Naive B cell (primary cell): ENCODE measurements around the gene MLANA. TPM values are rescaled to one million over a fixed set of nuclear protein-coding genes. Genes with fewer than 3 reads are reported as not detected.

Experiments used
- ATAC-seq, 2 donors: fragments of 150-1000 bp; cut with Tn5 transposase; 2 replicates each; pipeline ENCODE4 v1.10.0; 2021; ENCODE audit warnings: low read depth in 2 of 2, mild to moderate bottlenecking in 2 of 2, moderate library complexity in 2 of 2
- DNase-seq: peaks from one replicate; pipeline ENCODE4 v3.0.0; 2022
- H3K27ac Mint-ChIP-seq, 6 donors: one replicate each; pipeline ENCODE4 v1.8.0; 2020 to 2022; ENCODE audit warnings: mild to moderate bottlenecking in 6 of 6, mixed read lengths in 6 of 6, moderate library complexity in 5 of 6, inconsistent platforms in 2 of 6
- H3K27me3 Mint-ChIP-seq, 3 donors: one replicate each; pipeline ENCODE4 v1.8.0; 2021 to 2022; ENCODE audit warnings: mixed read lengths in 3 of 3, mild to moderate bottlenecking in 1 of 3
- H3K36me3 Mint-ChIP-seq, 2 donors: one replicate each; pipeline ENCODE4 v1.8.0; 2020 to 2022; ENCODE audit warnings: mixed read lengths in 2 of 2, inconsistent platforms in 1 of 2, mild to moderate bottlenecking in 1 of 2
- H3K4me1 Mint-ChIP-seq, 3 donors: one replicate each; pipeline ENCODE4 v1.8.0; 2020 to 2022; ENCODE audit warnings: mixed read lengths in 3 of 3, inconsistent platforms in 1 of 3, mild to moderate bottlenecking in 1 of 3, moderate library complexity in 1 of 3
- H3K4me3 Mint-ChIP-seq, 8 donors: one replicate each; pipeline ENCODE4 v1.8.0; 2020 to 2022; ENCODE audit warnings: mild to moderate bottlenecking in 8 of 8, mixed read lengths in 8 of 8, moderate library complexity in 8 of 8, inconsistent platforms in 2 of 8
- H3K9me3 Mint-ChIP-seq, 7 donors: one replicate each; pipeline ENCODE4 v1.8.0; 2020 to 2022; ENCODE audit warnings: mixed read lengths in 7 of 7, mild to moderate bottlenecking in 5 of 7, inconsistent platforms in 2 of 7, moderate library complexity in 1 of 7
- polyA plus RNA-seq, 6 donors: library from polyadenylated mRNA; unstranded; fragments of 300-500 nt; fragmentation: Illumina TruSeq; gene quantifications; one replicate each; pipeline ENCODE4 v1.2.3, GENCODE V29; 2021; ENCODE audit warnings: low read depth in 6 of 6

The MLANA gene
- polyA plus RNA-seq, 6 donors from 2014 or later = 0.15 to 0.45 (median 0.16) TPM; not detected in 3

DNA sequence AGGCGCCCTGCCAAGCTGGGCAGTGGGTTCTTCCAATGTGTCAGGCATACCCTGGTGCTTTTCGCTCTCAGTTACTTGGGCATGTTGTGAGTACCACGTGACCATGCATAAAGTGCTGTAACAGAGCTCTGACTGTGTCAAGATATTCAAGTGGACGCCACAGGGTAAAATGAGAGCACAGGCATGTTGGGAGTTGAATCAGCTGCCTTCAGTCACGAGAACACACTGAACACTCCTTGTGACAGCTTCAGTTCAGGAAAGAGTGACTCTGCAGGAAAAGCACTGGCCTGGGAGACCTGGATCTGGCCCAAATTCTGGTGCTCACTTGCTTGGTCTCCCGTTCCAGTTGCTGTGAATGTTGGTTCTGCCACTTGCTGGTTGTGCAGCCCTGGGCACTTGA, 5.1 kb downstream of the MLANA start:
- H3K9me3 Mint-ChIP-seq = no peaks in the 10 kb centered on the region
- no peak for ATAC-seq
- no peak overlapping the region for H3K4me3 Mint-ChIP-seq
- no peak for DNase-seq
- no peaks in the 10 kb centered on the region for H3K4me1 Mint-ChIP-seq
- H3K27me3 Mint-ChIP-seq = no peaks in the 10 kb centered on the region
- peaks cover 0 to 16% of the 10 kb centered on the region in 2 donors for H3K36me3 Mint-ChIP-seq
- H3K27ac Mint-ChIP-seq = peak overlapping the region in 1 of 6 donors; percentile 58

DNA sequence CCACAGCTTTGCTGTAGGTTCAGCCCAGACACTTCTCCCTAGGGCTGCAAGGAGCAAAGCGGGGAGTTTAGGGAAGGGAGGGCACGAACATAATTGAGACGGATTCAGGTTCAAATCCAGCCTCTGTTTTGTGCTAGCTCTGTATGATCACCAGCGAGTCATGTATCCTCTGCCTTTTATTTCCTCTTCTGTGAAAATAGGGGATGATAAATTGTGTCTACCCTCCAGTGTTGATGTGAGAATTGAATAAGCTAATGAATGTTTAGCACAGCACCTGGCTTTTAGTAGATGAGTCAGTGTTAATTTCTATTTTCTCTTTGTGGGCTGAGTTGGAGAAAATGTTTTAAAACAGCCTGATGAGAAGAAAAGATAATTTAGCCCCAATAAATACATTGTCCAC, 6.2 kb downstream of the MLANA start:
- peaks cover 0 to 16% of the 10 kb centered on the region in 2 donors for H3K36me3 Mint-ChIP-seq
- DNase-seq (no peak), ATAC-seq (no peak)
- H3K9me3 Mint-ChIP-seq = no peaks in the 10 kb centered on the region
- peak overlapping the region in 1 of 6 donors; percentile 17 for H3K27ac Mint-ChIP-seq
- no peaks in the 10 kb centered on the region for H3K27me3 Mint-ChIP-seq
- H3K4me3 Mint-ChIP-seq = no peak overlapping the region
- H3K4me1 Mint-ChIP-seq = no peaks in the 10 kb centered on the region

DNA sequence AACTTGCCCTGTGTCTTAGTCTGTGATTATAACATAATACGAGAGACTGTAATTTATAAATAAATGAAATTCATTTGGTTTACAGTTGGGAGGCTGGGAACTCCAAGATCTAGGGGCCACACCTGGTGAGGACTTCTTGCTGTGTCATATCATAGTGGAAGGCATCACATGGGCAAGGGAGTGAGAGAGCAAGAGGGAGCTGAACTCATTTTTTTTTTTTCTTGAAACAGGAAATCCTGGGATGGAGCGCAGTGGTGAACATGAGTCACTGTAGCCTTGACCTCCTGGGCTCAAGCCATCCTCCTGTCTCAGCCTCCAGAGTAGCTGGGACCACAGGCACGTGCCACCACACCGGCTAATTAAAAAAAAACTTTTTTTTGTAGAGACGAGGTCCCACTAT, 7.2 kb downstream of the MLANA start:
- no peaks in the 10 kb centered on the region for H3K9me3 Mint-ChIP-seq
- H3K36me3 Mint-ChIP-seq = peaks cover 0 to 16% of the 10 kb centered on the region in 2 donors
- H3K27me3 Mint-ChIP-seq = no peaks in the 10 kb centered on the region
- ATAC-seq = no peak
- no peak overlapping the region for H3K27ac Mint-ChIP-seq
- no peak overlapping the region for H3K4me3 Mint-ChIP-seq
- DNase-seq = no peak
- no peaks in the 10 kb centered on the region for H3K4me1 Mint-ChIP-seq

DNA sequence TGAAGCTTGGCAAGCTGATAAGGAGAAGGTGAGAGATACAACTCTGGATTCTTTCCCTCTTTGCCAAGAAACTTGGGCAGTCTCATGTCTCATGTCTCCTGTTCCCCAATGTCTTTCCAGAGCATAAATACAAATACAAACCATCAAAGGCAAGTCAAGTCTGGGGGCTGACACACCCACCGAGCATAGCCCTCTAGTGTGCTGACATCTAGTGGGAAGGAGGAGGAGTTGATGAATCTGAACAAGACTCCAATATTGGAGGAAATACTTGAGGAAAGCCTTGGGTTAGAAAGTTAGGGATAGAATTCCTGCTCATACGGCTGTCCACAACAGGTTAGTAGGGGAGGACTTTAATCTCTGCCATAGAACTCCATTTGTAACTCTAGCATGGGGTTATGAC, 8.6 kb downstream of the MLANA start:
- no peaks in the 10 kb centered on the region for H3K27me3 Mint-ChIP-seq
- no peak for DNase-seq
- H3K36me3 Mint-ChIP-seq = peaks cover 0 to 21% of the 10 kb centered on the region in 2 donors
- peak overlapping the region in 2 of 6 donors; percentile 15 to 67 for H3K27ac Mint-ChIP-seq
- H3K4me3 Mint-ChIP-seq = no peak overlapping the region
- peaks cover 0 to 3% (median 0%) of the 10 kb centered on the region in 3 donors for H3K4me1 Mint-ChIP-seq
- no peak for ATAC-seq
- H3K9me3 Mint-ChIP-seq = no peaks in the 10 kb centered on the region

DNA sequence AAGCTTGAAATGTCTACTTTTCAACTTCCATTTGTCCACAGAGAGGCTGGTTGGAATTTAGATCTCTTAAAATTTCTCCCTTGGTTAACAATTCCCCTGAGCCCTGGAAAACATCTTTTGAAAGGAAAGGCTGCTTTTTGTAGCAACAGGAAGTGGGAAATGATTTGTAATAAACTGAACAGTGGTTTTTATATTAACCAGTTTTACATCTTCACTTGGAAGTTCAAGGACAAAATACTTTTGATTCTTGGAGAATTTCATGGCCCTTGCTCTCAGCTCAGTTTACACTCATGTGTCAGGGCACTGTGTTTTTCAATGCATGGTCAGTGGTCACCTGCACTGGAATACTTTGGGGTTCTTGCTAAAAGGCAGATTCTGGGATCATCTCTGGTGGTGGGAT, 9.9 kb downstream of the MLANA start:
- H3K27ac Mint-ChIP-seq = peak overlapping the region in 1 of 6 donors; percentile 53
- no peaks in the 10 kb centered on the region for H3K27me3 Mint-ChIP-seq
- H3K36me3 Mint-ChIP-seq = peaks cover 2 to 24% of the 10 kb centered on the region in 2 donors
- H3K4me1 Mint-ChIP-seq = peaks cover 0 to 4% (median 0%) of the 10 kb centered on the region in 3 donors
- no peak overlapping the region for H3K4me3 Mint-ChIP-seq
- ATAC-seq (no peak), DNase-seq (no peak)
- no peaks in the 10 kb centered on the region for H3K9me3 Mint-ChIP-seq

DNA sequence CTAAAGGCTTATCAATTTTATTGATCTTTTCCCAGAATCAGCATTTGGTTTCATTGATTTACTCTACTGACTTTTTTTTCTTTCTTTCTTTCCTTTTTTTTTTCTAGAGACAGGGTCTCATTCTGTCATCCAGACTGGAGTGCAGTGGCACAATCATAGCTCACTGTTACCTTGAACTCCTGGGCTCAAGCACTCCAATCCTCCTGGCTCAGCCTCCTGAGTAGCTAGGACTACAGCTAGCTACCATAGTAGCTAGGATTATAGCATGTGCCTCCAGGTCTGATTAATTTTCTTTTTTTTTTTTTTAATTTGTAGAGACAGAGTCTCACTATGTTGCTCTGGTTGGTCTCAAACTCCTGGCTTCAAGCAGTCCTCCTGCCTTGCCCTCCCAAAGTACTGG, 11.7 kb downstream of the MLANA start:
- Mint-ChIP-seq H3K36me3 (peaks cover 6 to 24% of the 10 kb centered on the region in 2 donors), H3K9me3 (no peaks in the 10 kb centered on the region), H3K4me3 (no peak overlapping the region), H3K4me1 (peaks cover 0 to 4% (median 0%) of the 10 kb centered on the region in 3 donors), H3K27ac (peak overlapping the region in 3 of 6 donors; percentile 24 to 58 (median 33)), H3K27me3 (no peaks in the 10 kb centered on the region)
- DNase-seq = no peak
- no peak for ATAC-seq

DNA sequence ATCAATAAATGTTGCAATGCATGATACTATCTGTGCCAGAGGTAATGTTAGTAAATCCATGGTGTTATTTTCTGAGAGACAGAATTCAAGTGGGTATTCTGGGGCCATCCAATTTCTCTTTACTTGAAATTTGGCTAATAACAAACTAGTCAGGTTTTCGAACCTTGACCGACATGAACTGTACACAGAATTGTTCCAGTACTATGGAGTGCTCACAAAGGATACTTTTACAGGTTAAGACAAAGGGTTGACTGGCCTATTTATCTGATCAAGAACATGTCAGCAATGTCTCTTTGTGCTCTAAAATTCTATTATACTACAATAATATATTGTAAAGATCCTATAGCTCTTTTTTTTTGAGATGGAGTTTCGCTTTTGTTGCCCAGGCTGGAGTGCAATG, 18.2 kb downstream of the MLANA start:
- Mint-ChIP-seq H3K4me1 (peaks cover 0 to 4% (median 0%) of the 10 kb centered on the region in 3 donors), H3K4me3 (no peak overlapping the region), H3K9me3 (no peaks in the 10 kb centered on the region), H3K27me3 (no peaks in the 10 kb centered on the region), H3K27ac (no peak overlapping the region), H3K36me3 (peaks cover 11 to 13% of the 10 kb centered on the region in 2 donors)
- ATAC-seq (no peak), DNase-seq (no peak)

DNA sequence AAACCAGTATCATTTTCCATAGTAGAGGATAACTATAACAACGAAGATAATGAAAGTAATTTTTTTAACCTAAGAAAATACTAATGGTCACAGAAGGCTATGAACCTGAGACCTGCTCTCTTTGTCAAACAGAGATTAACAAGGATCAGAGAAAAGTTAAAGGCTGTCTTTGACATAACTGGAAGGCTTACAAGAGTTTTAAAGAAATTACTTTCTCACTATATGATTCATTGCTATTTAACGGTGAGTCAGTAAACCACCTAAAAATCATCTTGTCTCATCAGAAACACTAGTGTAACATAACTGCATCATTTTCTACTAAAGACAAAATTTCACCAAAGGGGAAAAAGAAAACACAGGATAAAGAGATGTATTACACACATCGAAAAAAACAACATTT, 19.3 kb downstream of the MLANA start:
- ATAC-seq (no peak), DNase-seq (no peak)
- peaks cover 6 to 11% of the 10 kb centered on the region in 2 donors for H3K36me3 Mint-ChIP-seq
- no peaks in the 10 kb centered on the region for H3K4me1 Mint-ChIP-seq
- no peaks in the 10 kb centered on the region for H3K9me3 Mint-ChIP-seq
- H3K27me3 Mint-ChIP-seq = no peaks in the 10 kb centered on the region
- H3K4me3 Mint-ChIP-seq = no peak overlapping the region
- no peak overlapping the region for H3K27ac Mint-ChIP-seq

DNA sequence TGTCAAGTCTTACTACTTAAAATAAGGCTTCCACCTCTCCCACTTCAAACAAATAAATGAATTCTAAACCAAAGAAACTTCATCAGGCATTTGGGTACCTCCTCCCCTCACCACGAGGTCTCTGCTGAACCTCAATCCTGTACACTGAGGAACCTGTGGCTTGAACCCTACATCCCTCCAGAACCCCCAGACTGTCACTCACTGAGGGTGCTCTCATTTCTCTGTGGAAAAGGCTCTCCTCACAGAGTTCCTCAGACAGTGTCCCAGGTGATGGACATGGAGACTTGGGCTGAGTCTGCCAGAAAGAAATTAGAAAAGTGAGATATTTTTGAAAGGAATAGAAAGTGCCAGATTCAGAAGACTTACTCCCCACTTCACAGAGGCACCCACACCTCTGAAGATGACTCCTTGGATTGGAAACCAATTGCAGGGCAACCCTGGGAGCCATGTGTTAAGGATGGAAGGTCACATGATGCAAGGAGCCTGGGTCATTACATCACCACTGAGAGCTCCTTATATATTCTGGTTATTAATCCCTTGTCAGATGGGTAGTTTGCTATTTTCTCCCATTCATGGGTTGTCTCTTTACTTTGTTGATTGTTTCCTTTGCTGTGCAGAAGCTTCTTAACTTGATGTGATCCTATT, 19.8 kb downstream of the MLANA start:
- Mint-ChIP-seq H3K9me3 (no peaks in the 10 kb centered on the region), H3K4me1 (no peaks in the 10 kb centered on the region), H3K27me3 (no peaks in the 10 kb centered on the region), H3K36me3 (peaks cover 6 to 10% of the 10 kb centered on the region in 2 donors), H3K27ac (no peak overlapping the region), H3K4me3 (no peak overlapping the region)
- ATAC-seq (no peak), DNase-seq (no peak)

DNA sequence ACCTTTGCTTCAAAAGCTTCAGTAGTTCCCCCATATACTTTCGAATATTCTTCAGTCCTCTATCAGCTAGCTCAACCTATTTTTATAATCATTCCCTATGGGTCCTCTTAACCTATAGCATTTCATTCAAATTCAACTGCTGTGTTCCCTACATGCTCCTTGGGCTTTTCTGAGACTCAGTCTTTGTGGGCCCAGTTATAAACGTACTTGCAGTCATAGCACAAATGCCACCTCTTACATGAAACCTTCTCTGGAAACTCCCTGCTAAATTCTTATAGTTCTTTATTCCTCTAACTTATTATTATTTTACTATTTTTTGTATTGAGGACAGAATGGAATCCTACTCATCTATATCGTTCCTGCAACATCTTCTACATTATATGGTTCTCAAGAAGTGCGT, 24.7 kb downstream of the MLANA start:
- Mint-ChIP-seq H3K4me1 (no peaks in the 10 kb centered on the region), H3K9me3 (no peaks in the 10 kb centered on the region), H3K27me3 (no peaks in the 10 kb centered on the region), H3K4me3 (no peak overlapping the region), H3K27ac (no peak overlapping the region), H3K36me3 (peaks cover 16 to 19% of the 10 kb centered on the region in 2 donors)
- ATAC-seq (no peak), DNase-seq (no peak)

DNA sequence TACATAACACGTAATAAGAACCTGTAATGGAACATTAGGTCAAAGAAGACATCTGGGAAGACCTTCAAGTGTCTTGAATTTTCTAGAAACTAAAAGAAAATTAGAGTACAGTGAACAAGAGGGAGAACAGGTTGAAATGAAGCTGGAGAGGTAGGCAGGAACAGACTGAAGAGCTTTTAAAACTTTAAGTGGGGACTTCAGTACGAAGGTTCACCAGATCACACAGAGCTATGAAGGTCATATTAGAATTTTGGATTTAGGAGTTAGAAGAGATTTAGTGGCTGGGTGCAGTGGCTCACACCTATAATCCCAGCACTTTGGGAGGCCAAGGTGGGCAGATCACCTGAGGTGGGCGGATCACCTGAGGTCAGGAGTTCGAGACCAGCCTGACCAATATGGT, 26.6 kb downstream of the MLANA start:
- DNase-seq = no peak
- H3K36me3 Mint-ChIP-seq = peaks cover 31 to 34% of the 10 kb centered on the region in 2 donors
- peak overlapping the region in 2 of 6 donors; percentile 68 to 81 for H3K27ac Mint-ChIP-seq
- no peaks in the 10 kb centered on the region for H3K27me3 Mint-ChIP-seq
- H3K4me1 Mint-ChIP-seq = peaks cover 0 to 3% (median 0%) of the 10 kb centered on the region in 3 donors
- ATAC-seq = no peak
- H3K4me3 Mint-ChIP-seq = no peak overlapping the region
- no peaks in the 10 kb centered on the region for H3K9me3 Mint-ChIP-seq

DNA sequence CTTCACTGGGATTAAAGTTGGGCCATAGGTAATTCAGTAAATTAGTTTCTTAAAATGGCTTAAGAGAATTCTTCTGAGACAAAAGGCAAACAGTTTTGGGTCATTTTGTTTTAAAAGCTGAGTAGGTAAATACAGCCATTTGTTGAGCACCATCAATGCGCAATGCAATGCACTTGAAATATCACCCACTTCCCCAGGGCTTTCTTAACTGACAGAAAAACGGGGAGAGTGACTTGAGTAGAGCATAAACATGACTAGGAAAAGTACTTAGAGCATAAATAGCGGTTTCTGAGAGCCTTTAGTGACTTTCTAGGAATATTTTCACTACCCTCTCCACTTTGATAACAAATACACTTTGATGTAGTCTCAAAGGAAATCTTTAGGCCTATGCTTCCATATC, 27.2 kb downstream of the MLANA start:
- Mint-ChIP-seq H3K9me3 (no peaks in the 10 kb centered on the region), H3K36me3 (peaks cover 34 to 35% of the 10 kb centered on the region in 2 donors), H3K27ac (no peak overlapping the region), H3K27me3 (no peaks in the 10 kb centered on the region), H3K4me1 (peaks cover 0 to 3% (median 0%) of the 10 kb centered on the region in 3 donors), H3K4me3 (no peak overlapping the region)
- ATAC-seq (no peak), DNase-seq (no peak)

DNA sequence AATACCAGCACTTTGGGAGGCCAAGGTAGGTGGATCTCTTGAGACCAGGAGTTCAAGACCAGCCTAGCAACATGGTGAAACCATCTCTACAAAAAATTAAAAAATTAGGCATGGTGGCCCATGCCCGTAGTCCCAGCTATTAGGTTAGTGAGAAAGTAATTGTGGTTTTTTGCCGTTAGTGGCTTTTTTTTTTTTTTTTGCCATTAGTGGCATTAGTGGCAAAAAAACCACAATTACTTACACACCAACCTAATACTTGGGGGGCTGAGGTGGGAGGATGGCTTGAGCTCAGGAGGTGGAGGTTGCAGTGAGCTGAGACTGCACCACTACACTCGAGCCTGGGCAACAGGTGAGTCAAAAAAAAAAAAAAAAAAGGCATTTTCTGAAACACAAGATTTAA, 27.8 kb downstream of the MLANA start:
- peaks cover 0 to 3% (median 0%) of the 10 kb centered on the region in 3 donors for H3K4me1 Mint-ChIP-seq
- ATAC-seq (no peak), DNase-seq (no peak)
- H3K36me3 Mint-ChIP-seq = peaks cover 34 to 40% of the 10 kb centered on the region in 2 donors
- H3K27ac Mint-ChIP-seq = no peak overlapping the region
- no peak overlapping the region for H3K4me3 Mint-ChIP-seq
- H3K27me3 Mint-ChIP-seq = no peaks in the 10 kb centered on the region
- H3K9me3 Mint-ChIP-seq = no peaks in the 10 kb centered on the region

DNA sequence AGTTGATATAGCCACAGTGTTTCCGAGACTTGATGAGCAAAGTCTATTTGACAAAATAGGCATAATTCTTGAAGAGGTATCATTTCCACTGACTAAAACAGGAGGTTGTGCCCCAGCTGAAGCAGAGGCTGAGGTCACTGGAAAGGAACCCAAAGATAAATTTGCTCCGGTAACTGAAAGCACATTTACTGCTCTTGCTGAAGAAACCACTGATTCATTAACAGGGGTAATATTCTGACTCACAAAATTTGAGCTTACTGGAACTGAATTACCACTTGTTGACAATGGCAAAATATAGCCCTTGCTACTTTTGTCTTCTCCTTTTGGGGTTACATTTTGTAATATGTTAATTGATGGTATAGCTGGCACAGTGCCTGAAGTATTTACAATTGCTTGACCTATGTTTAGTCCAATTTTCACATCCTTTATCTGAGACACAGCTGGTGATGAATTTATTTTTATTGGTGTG, 30.2 kb downstream of the MLANA start:
- H3K27me3 Mint-ChIP-seq = no peaks in the 10 kb centered on the region
- no peak overlapping the region for H3K4me3 Mint-ChIP-seq
- H3K4me1 Mint-ChIP-seq = peaks cover 0 to 3% (median 0%) of the 10 kb centered on the region in 3 donors
- DNase-seq (no peak), ATAC-seq (no peak)
- H3K36me3 Mint-ChIP-seq = peaks cover 34 to 46% of the 10 kb centered on the region in 2 donors
- no peaks in the 10 kb centered on the region for H3K9me3 Mint-ChIP-seq
- H3K27ac Mint-ChIP-seq = no peak overlapping the region
